ENCODE data around the gene PANX2.
A peak's percentile ranks its signal among the peaks of the same experiment; 100 is the strongest.

Gene PANX2

GRCh38 chr22:50192436-50193204 lies 22.1 kb downstream of the PANX2 start:
- no peaks in the 10 kb centered on the region for H3K27me3 ChIP-seq (ENCODE audit: control insufficient read depth, insufficient read depth, low read length)
- no peaks in the 10 kb centered on the region for H3K9me3 ChIP-seq (ENCODE audit: control insufficient read depth, low read length)
- H3K9ac ChIP-seq (ENCODE audit: low read length) = peak overlapping the region; percentile 33
- H3K4me1 ChIP-seq (ENCODE audit: control insufficient read depth, insufficient read depth, low read length) = peaks cover 49% of the 10 kb centered on the region
- H3K36me3 ChIP-seq (ENCODE audit: control insufficient read depth, insufficient read depth, low read length) = peaks cover 8% of the 10 kb centered on the region
- no peak overlapping the region for H3K4me3 ChIP-seq (ENCODE audit: low read length)

GRCh38 chr22:50193621-50194020 lies 23.1 kb downstream of the PANX2 start:
- peaks cover 48% of the 10 kb centered on the region for H3K4me1 ChIP-seq (ENCODE audit: control insufficient read depth, insufficient read depth, low read length)

DNA sequence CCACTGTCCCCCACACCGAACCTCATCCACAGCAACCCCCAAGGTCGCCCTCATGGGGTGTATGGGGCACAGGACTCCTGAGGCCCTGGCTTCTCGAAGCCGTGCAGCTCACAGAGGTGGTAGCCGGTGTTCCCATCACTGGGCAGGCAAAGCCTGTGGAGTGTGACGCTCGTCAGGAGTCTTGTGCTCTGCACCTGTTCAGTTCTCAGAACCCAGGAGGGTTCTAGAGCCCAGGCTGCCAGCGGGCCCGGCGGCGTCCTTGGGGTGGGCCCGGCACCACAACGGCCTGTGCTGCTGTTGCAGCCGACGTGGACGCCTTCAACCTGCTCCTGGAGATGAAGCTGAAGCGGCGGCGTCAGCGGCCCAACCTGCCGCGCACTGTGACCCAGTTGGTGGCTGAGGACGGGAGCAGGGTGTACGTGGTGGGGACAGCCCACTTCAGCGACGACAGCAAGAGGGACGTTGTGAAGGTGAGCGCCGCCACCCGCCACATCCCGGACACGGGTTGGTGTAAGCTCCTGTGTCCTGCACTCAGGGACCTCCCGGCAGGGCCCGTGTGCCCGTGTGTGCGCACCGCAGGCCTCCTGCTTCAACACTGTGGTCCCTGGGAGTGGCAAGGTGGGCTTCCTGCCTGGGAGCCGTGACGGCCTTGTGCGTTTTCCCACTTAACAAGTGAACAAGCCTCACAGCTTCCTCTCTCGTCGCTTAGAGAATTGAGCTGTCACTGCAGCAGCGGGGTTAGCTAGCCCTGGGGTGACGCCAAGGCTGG lies 23.7 kb downstream of the PANX2 start:
- Histone ChIP-seq H3K9ac (ENCODE audit: low read length) (no peak overlapping the region), H3K4me1 (ENCODE audit: control insufficient read depth, insufficient read depth, low read length) (peaks cover 42% of the 10 kb centered on the region), H3K36me3 (ENCODE audit: control insufficient read depth, insufficient read depth, low read length) (peaks cover 8% of the 10 kb centered on the region), H3K9me3 (ENCODE audit: control insufficient read depth, low read length) (no peaks in the 10 kb centered on the region), H3K4me3 (ENCODE audit: low read length) (no peak overlapping the region), H3K27me3 (ENCODE audit: control insufficient read depth, insufficient read depth, low read length) (no peaks in the 10 kb centered on the region)

More at GRCh38 chr22:50193621-50194020, 23.1 kb downstream of the PANX2 start:
- no peaks in the 10 kb centered on the region for H3K9me3 ChIP-seq (ENCODE audit: control insufficient read depth, low read length)
- no peak overlapping the region for H3K4me3 ChIP-seq (ENCODE audit: low read length)
- no peak overlapping the region for H3K9ac ChIP-seq (ENCODE audit: low read length)
- H3K36me3 ChIP-seq (ENCODE audit: control insufficient read depth, insufficient read depth, low read length) = peaks cover 8% of the 10 kb centered on the region
- H3K27me3 ChIP-seq (ENCODE audit: control insufficient read depth, insufficient read depth, low read length) = no peaks in the 10 kb centered on the region

GRCh38 chr22:50196256-50196655 lies 25.7 kb downstream of the PANX2 start:
- Histone ChIP-seq H3K9ac (ENCODE audit: low read length) (no peak overlapping the region), H3K36me3 (ENCODE audit: control insufficient read depth, insufficient read depth, low read length) (peaks cover 8% of the 10 kb centered on the region), H3K27me3 (ENCODE audit: control insufficient read depth, insufficient read depth, low read length) (no peaks in the 10 kb centered on the region)

GRCh38 chr22:50197000-50197800 lies 26.7 kb downstream of the PANX2 start:
- Histone ChIP-seq H3K36me3 (ENCODE audit: control insufficient read depth, insufficient read depth, low read length) (peaks cover 8% of the 10 kb centered on the region), H3K27me3 (ENCODE audit: control insufficient read depth, insufficient read depth, low read length) (no peaks in the 10 kb centered on the region), H3K4me1 (ENCODE audit: control insufficient read depth, insufficient read depth, low read length) (peaks cover 24% of the 10 kb centered on the region), H3K9me3 (ENCODE audit: control insufficient read depth, low read length) (no peaks in the 10 kb centered on the region), H3K9ac (ENCODE audit: low read length) (no peak overlapping the region), H3K4me3 (ENCODE audit: low read length) (no peak overlapping the region)

More at GRCh38 chr22:50196256-50196655, 25.7 kb downstream of the PANX2 start:
- H3K4me3 ChIP-seq (ENCODE audit: low read length) = no peak overlapping the region
- H3K9me3 ChIP-seq (ENCODE audit: control insufficient read depth, low read length) = no peaks in the 10 kb centered on the region
- peaks cover 28% of the 10 kb centered on the region for H3K4me1 ChIP-seq (ENCODE audit: control insufficient read depth, insufficient read depth, low read length)

DNA sequence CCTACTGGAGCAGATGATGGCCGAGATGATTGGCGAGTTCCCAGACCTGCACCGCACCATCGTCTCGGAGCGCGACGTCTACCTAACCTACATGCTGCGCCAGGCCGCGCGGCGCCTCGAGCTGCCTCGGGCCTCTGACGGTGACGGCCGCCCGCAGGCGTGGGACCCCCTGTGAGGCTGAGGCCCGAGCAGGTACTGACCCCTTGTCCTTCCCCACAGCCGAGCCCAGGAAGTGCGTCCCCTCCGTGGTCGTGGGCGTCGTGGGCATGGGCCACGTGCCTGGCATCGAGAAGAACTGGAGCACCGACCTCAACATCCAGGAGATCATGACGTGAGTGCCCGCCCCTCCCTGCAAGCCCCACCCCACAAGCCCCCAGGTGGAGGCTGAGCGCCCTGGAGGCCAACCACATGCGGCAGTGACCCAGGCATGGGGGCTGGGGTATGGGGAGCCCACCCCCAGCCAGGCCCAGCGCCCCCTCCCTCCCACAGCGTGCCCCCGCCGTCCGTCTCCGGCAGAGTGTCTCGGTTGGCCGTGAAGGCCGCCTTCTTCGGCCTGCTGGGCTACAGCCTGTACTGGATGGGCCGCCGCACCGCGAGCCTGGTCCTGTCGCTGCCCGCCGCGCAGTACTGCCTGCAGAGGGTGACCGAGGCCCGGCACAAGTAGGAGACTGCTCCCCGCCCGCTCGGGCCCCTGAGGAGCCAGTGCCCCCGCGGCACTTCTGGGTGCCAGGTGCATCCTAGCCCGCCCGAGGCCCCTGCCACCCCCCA lies 27.5 kb downstream of the PANX2 start:
- Histone ChIP-seq H3K4me1 (ENCODE audit: control insufficient read depth, insufficient read depth, low read length) (peaks cover 18% of the 10 kb centered on the region), H3K9ac (ENCODE audit: low read length) (no peak overlapping the region), H3K9me3 (ENCODE audit: control insufficient read depth, low read length) (no peaks in the 10 kb centered on the region), H3K27me3 (ENCODE audit: control insufficient read depth, insufficient read depth, low read length) (no peaks in the 10 kb centered on the region), H3K36me3 (ENCODE audit: control insufficient read depth, insufficient read depth, low read length) (peaks cover 8% of the 10 kb centered on the region), H3K4me3 (ENCODE audit: low read length) (no peak overlapping the region)

GRCh38 chr22:50198624-50199017 lies 28.1 kb downstream of the PANX2 start:
- no peaks in the 10 kb centered on the region for H3K9me3 ChIP-seq (ENCODE audit: control insufficient read depth, low read length)
- H3K4me1 ChIP-seq (ENCODE audit: control insufficient read depth, insufficient read depth, low read length) = peaks cover 14% of the 10 kb centered on the region
- no peak overlapping the region for H3K4me3 ChIP-seq (ENCODE audit: low read length)
- peaks cover 8% of the 10 kb centered on the region for H3K36me3 ChIP-seq (ENCODE audit: control insufficient read depth, insufficient read depth, low read length)
- no peak overlapping the region for H3K9ac ChIP-seq (ENCODE audit: low read length)
- no peaks in the 10 kb centered on the region for H3K27me3 ChIP-seq (ENCODE audit: control insufficient read depth, insufficient read depth, low read length)

DNA sequence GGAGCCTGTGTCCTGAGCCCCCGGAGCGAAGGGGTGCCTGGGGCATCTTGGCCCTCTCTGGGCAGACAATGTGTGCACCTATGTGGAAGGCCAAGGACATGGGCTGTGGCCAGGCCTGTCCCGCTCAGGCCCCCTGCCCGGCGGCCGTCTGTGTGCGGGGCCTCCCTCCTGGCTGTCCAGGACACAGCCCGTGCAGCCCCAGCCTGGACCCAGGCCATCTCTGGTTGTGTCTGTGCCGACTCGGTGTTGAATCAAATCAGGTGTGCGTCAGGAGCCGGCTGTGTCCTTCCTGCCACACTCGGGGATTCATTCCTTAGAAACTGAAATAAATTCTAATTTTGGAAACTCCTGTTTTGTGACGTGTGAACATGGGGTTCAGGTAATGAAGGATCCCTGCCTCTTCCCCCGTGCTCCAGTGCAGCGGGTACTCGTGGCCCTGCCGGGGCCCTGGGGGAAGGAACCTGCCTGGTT lies 28.8 kb downstream of the PANX2 start:
- peaks cover 6% of the 10 kb centered on the region for H3K36me3 ChIP-seq (ENCODE audit: control insufficient read depth, insufficient read depth, low read length)
- H3K27me3 ChIP-seq (ENCODE audit: control insufficient read depth, insufficient read depth, low read length) = no peaks in the 10 kb centered on the region
- H3K4me3 ChIP-seq (ENCODE audit: low read length) = no peak overlapping the region
- H3K4me1 ChIP-seq (ENCODE audit: control insufficient read depth, insufficient read depth, low read length) = peaks cover 14% of the 10 kb centered on the region
- no peak overlapping the region for H3K9ac ChIP-seq (ENCODE audit: low read length)
- no peaks in the 10 kb centered on the region for H3K9me3 ChIP-seq (ENCODE audit: control insufficient read depth, low read length)

- H3K9me3 ChIP-seq (ENCODE audit: control insufficient read depth, low read length) = no peaks in the 10 kb centered on the region
- no peaks in the 10 kb centered on the region for H3K36me3 ChIP-seq (ENCODE audit: control insufficient read depth, insufficient read depth, low read length)
- H3K4me1 ChIP-seq (ENCODE audit: control insufficient read depth, insufficient read depth, low read length) = peaks cover 14% of the 10 kb centered on the region
- H3K4me3 ChIP-seq (ENCODE audit: low read length) = peak overlapping the region; percentile 46
- H3K9ac ChIP-seq (ENCODE audit: low read length) = peak overlapping the region; percentile 59
- no peaks in the 10 kb centered on the region for H3K27me3 ChIP-seq (ENCODE audit: control insufficient read depth, insufficient read depth, low read length)
Observed at GRCh38 chr22:50199829-50200460, 29.4 kb downstream of the PANX2 start.

DNA sequence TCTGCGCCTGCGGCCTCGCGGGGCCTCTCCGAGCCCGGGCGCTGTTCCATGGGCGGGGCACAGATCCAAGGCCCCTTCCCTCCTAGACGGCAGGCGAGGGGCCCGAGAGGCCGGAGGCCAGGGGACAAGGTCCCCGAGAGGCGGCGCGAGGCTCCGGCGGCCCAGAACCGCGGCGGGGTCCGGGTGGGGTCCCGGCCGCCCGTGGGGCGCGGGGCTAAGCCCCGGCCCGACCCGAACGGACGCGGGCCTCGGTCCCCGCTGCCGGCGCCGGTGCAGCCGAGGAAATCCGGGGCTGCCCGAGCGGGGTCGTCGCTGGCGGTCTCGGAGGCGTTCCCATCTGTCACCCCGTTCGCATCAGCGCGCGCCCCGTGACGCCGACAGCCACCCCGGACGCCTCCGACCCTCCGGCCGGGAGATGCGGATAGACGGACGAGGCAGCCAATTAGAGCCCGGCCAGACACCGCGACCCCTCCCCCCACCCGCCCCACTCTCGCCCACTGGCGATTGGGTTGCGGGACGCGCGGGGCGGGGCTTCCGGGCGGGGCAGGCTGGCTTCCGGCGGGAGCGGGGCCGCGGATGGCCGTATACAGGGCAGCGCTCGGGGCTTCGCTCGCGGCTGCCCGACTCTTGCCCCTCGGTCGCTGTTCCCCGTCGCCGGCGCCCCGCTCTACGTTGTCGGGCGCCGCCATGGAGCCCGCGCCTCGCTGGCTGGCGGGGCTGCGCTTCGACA lies 30.1 kb downstream of the PANX2 start, which contains the start of gene SELENOO:
Gene SELENOO (plus strand): TSS at position 551 of the 730 bp plus-strand sequence. CDS start 26 bp downstream, at position 577.
- Histone ChIP-seq H3K4me1 (ENCODE audit: control insufficient read depth, insufficient read depth, low read length) (peaks cover 14% of the 10 kb centered on the region), H3K4me3 (ENCODE audit: low read length) (peak within 1 kb of the TSS; percentile 46), H3K36me3 (ENCODE audit: control insufficient read depth, insufficient read depth, low read length) (no peaks in the 10 kb centered on the region), H3K9ac (ENCODE audit: low read length) (peak within 1 kb of the TSS; percentile 70), H3K9me3 (ENCODE audit: control insufficient read depth, low read length) (no peaks in the 10 kb centered on the region), H3K27me3 (ENCODE audit: control insufficient read depth, insufficient read depth, low read length) (no peaks in the 10 kb centered on the region)

Measured in mucosa of stomach (tissue), 1 donor.